ENCODE results near the gene DEK.

- TF ChIP-seq, protein P1, sequence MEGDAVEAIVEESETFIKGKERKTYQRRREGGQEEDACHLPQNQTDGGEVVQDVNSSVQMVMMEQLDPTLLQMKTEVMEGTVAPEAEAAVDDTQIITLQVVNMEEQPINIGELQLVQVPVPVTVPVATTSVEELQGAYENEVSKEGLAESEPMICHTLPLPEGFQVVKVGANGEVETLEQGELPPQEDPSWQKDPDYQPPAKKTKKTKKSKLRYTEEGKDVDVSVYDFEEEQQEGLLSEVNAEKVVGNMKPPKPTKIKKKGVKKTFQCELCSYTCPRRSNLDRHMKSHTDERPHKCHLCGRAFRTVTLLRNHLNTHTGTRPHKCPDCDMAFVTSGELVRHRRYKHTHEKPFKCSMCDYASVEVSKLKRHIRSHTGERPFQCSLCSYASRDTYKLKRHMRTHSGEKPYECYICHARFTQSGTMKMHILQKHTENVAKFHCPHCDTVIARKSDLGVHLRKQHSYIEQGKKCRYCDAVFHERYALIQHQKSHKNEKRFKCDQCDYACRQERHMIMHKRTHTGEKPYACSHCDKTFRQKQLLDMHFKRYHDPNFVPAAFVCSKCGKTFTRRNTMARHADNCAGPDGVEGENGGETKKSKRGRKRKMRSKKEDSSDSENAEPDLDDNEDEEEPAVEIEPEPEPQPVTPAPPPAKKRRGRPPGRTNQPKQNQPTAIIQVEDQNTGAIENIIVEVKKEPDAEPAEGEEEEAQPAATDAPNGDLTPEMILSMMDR (IDR thresholded peaks at IDR 0.05; ENCODE audit: low read depth, low read length), result no peak
- no peak for TF ChIP-seq POLR2A (IDR thresholded peaks at IDR 0.05; ENCODE audit: extremely low read depth, insufficient read length)
- TF ChIP-seq, protein P2, sequence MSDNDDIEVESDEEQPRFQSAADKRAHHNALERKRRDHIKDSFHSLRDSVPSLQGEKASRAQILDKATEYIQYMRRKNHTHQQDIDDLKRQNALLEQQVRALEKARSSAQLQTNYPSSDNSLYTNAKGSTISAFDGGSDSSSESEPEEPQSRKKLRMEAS (IDR thresholded peaks at IDR 0.05; ENCODE audit: low read depth, low read length), result no peak
Measured at GRCh38 chr6:18218233-18218632, 46.1 kb downstream of the DEK start.
